GM12878 (cell line): Measurements from ENCODE around the gene RPS5. TPM values are rescaled to one million over a fixed set of nuclear protein-coding genes. Genes with fewer than 3 reads are reported as not detected.

Experiments
- ATAC-seq: fragments of 200-7000 bp; cut with Tn5 transposase; 3 replicates; pipeline ENCODE4 v1.9.1; 2020; ENCODE audit warnings: mild to moderate bottlenecking, moderate library complexity
- BruUV-seq: library from RNA; stranded (reverse); fragments of 400-500 nt; replicated peaks from 2 replicates; lab custom pipeline; 2021; lab: Mats Ljungman, UMichigan
- CTCF ChIA-PET: fragments of 300-600 bp; sonication (Branson Sonifier 250); formaldehyde crosslinking; extraction: SDS; loops from one replicate; lab custom pipeline; 2021; ENCODE audit warnings: inconsistent platforms; lab: Yijun Ruan, JAX
- POLR2A ChIA-PET: fragments of 350-600 bp; formaldehyde crosslinking; extraction: SDS; loops from one replicate; lab custom pipeline; 2021; ENCODE audit warnings: inconsistent platforms; lab: Charles Lee
- RAD21 ChIA-PET: fragments of 300-600 bp; sonication (Branson Sonifier 250); formaldehyde crosslinking; loops from one replicate; lab custom pipeline; 2023; ENCODE audit warnings: antibody characterized with exemption; ENCODE audit not compliant: unreplicated experiment; lab: Charles Lee
- SMC1A ChIA-PET: fragments of 300-600 bp; sonication (Branson Sonifier 250); formaldehyde crosslinking; loops from one replicate; lab custom pipeline; 2023; ENCODE audit not compliant: unreplicated experiment, uncharacterized antibody; lab: Charles Lee
- DNase-seq: peaks from one replicate; pipeline ENCODE4 v3.0.0-alpha.2; 2011; ENCODE audit warnings: low read depth, low spot score
- FAIRE-seq: peaks from 3 replicates; lab custom pipeline; 2011; peaks lifted over from hg19 to GRCh38; lab: Jason Lieb, UNC
- H2AFZ ChIP-seq: 2 replicates; pipeline ENCODE4 v1.6.0; 2011; ENCODE audit warnings: low read depth, low read length, control low read depth; ENCODE audit not compliant: control insufficient read depth
- H3K27ac ChIP-seq: 2 replicates; pipeline ENCODE4 v1.5.1; 2011; ENCODE audit warnings: control low read depth; ENCODE audit not compliant: control insufficient read depth, insufficient read depth
- H3K27me3 ChIP-seq, 2 experiments: replicated peaks in 1 of 2; 2 replicates each; pipeline versions ENCODE4 v1.6.0 to v1.6.1; 2011; ENCODE audit warnings: low read length in 1 of 2; ENCODE audit not compliant: control insufficient read depth in 2 of 2, insufficient read depth in 2 of 2
- H3K36me3 ChIP-seq, 2 experiments: 2 replicates each; pipeline ENCODE4 v1.5.1; 2011; ENCODE audit warnings: low read length in 1 of 2; ENCODE audit not compliant: control insufficient read depth in 2 of 2, insufficient read depth in 2 of 2
- H3K4me1 ChIP-seq: 2 replicates; pipeline ENCODE4 v1.6.1; 2011; ENCODE audit warnings: mild to moderate bottlenecking, low read length, moderate library complexity, mixed read lengths; ENCODE audit not compliant: control insufficient read depth, insufficient read depth
- H3K4me2 ChIP-seq: 2 replicates; pipeline ENCODE4 v1.6.0; 2011; ENCODE audit warnings: control low read depth; ENCODE audit not compliant: control insufficient read depth, insufficient read depth
- H3K4me3 ChIP-seq: fragments of 200-600 bp; sonication (generic); 2 replicates; pipeline ENCODE4 v1.5.1; 2016
- H3K79me2 ChIP-seq: 2 replicates; pipeline ENCODE4 v1.6.0; 2011; ENCODE audit warnings: low read length; ENCODE audit not compliant: control insufficient read depth, insufficient read depth
- H3K9ac ChIP-seq: 2 replicates; pipeline ENCODE4 v1.8.0; 2011; ENCODE audit warnings: low read length, control low read depth, mixed read lengths; ENCODE audit not compliant: control insufficient read depth, insufficient read depth
- H3K9me3 ChIP-seq: replicated peaks from 3 replicates; pipeline ENCODE4 v1.5.1; 2011; ENCODE audit warnings: mild to moderate bottlenecking, low read length; ENCODE audit not compliant: control insufficient read depth, insufficient read depth
- H4K20me1 ChIP-seq: 2 replicates; pipeline ENCODE4 v1.6.0; 2011; ENCODE audit not compliant: control insufficient read depth, insufficient read depth
- CBFB ChIP-seq: IDR thresholded peaks from 2 replicates; pipeline ENCODE4 v1.6.1; 2016; ENCODE audit warnings: antibody characterized with exemption, low read depth
- CUX1 ChIP-seq: IDR thresholded peaks from 2 replicates; pipeline ENCODE4 v1.6.1; 2012; ENCODE audit warnings: improper control_type of control experiment, low read depth, low read length; ENCODE audit not compliant: insufficient replicate concordance
- E4F1 ChIP-seq: fragments of 450-650 bp; IDR thresholded peaks from 2 replicates; pipeline ENCODE4 v1.6.1; 2018; ENCODE audit warnings: borderline replicate concordance, mild to moderate bottlenecking; ENCODE audit not compliant: partially characterized antibody
- MTA2 ChIP-seq: fragments of 450-650 bp; IDR thresholded peaks from 2 replicates; pipeline ENCODE4 v1.6.1; 2016; ENCODE audit warnings: low read depth, mild to moderate bottlenecking, moderate library complexity
- MTA3 ChIP-seq: IDR thresholded peaks from 2 replicates; pipeline ENCODE4 v1.6.1; 2012; ENCODE audit warnings: low read length, inconsistent platforms, borderline replicate concordance
- NFIC ChIP-seq: IDR thresholded peaks from 2 replicates; pipeline ENCODE4 v1.6.1; 2012; ENCODE audit warnings: low read depth, mild to moderate bottlenecking, inconsistent platforms, low read length, moderate library complexity
- PAX5 ChIP-seq: IDR thresholded peaks from 2 replicates; pipeline ENCODE4 v1.6.1; 2011; ENCODE audit warnings: low read depth, low read length, borderline replicate concordance
- POLR2A ChIP-seq: IDR thresholded peaks from 2 replicates; pipeline ENCODE4 v1.6.1; 2011; ENCODE audit warnings: low read depth, mild to moderate bottlenecking, low read length
- POLR2AphosphoS2 ChIP-seq: IDR thresholded peaks from 2 replicates; pipeline ENCODE4 v1.6.1; 2011; ENCODE audit warnings: low read depth, mild to moderate bottlenecking, low read length, improper control_type of control experiment, moderate library complexity
- POLR2AphosphoS5 ChIP-seq: IDR thresholded peaks from 2 replicates; pipeline ENCODE4 v1.6.1; 2011; ENCODE audit warnings: mild to moderate bottlenecking, low read length, inconsistent platforms
- POU2F2 ChIP-seq: IDR thresholded peaks from 3 replicates; pipeline ENCODE4 v1.6.1; 2011; ENCODE audit warnings: low read depth, mild to moderate bottlenecking, low read length, borderline replicate concordance
- RAD21 ChIP-seq: IDR thresholded peaks from 2 replicates; pipeline ENCODE4 v1.6.1; 2011; ENCODE audit warnings: mild to moderate bottlenecking, low read depth, low read length, moderate library complexity; ENCODE audit not compliant: insufficient read depth
- RUNX3 ChIP-seq: IDR thresholded peaks from 2 replicates; pipeline ENCODE4 v1.6.1; 2012; ENCODE audit warnings: low read length, inconsistent platforms
- SREBF1 ChIP-seq: IDR thresholded peaks from 2 replicates; pipeline ENCODE4 v1.6.1; 2012; ENCODE audit warnings: mild to moderate bottlenecking, low read length
- ZBTB33 ChIP-seq: fragments of 450-650 bp; IDR thresholded peaks from 2 replicates; pipeline ENCODE4 v1.6.1; 2017; ENCODE audit warnings: mild to moderate bottlenecking
- WGBS: methylation state at CpG from one replicate; pipeline ENCODE4 v1.1.6; 2016; ENCODE audit warnings: low lambda C conversion rate; ENCODE audit not compliant: insufficient replicate concordance, insufficient coverage; ENCODE audit errors: missing lambda C conversion rate; 5-methylcytosine and 5-hydroxymethylcytosine counted together
- in situ Hi-C: fragments of 300-500 bp; cut with MboI; formaldehyde crosslinking; loops from 9 replicates; pipeline ENCODE4 v1.14.3; 2018; ENCODE audit warnings: mixed read lengths
- intact Hi-C: fragments of 100-400 bp; cut with micrococcal nuclease; formaldehyde crosslinking; loops from one replicate; pipeline ENCODE4 v1.14.2; 2022; ENCODE audit not compliant: unreplicated experiment
- polyA plus RNA-seq, 11 experiments: library from polyadenylated mRNA; depleted of rRNA in 4 of 11; unstranded in 6 of 11; stranded (reverse) in 5 of 11; fragments of >200 nt; fragmentation: Nextera tagmentation in 4 of 11; fragmentation: Illumina TruSeq in 1 of 11; extraction: Ambion mirVana in 4 of 11; extraction: Trizol in 1 of 11; gene quantifications; 1 replicate in 1 of 11; 2 replicates in 10 of 11; pipeline versions ENCODE4 v1.2.1 to v1.2.3, GENCODE V29; 2011 to 2016; ENCODE audit warnings: inconsistent platforms in 2 of 11, missing spikeins in 2 of 11, low read depth in 1 of 11
- total RNA-seq, 4 experiments: library from RNA; depleted of rRNA in 3 of 4; stranded (reverse); fragments of >200 nt in 3 of 4; fragmentation: Illumina TruSeq in 1 of 4; extraction: Trizol in 1 of 4; gene quantifications; 2 replicates each; pipeline versions ENCODE4 v1.2.1 to v1.2.3, GENCODE V29; 2013 to 2021

RPS5 gene
- total and polyA plus RNA-seq, 10 of the 15 experiments (the other 5 are each of a cell fraction or from before 2014, with no cell fraction given) = 1,284 to 3,652 (median 1,922) TPM

- Histone ChIP-seq H3K4me1 (no peaks in the 10 kb centered on the region), H3K9ac (no peak within 1 kb of the TSS), H4K20me1 (peaks cover 6% of the 10 kb centered on the region), H3K9me3 (no peaks in the 10 kb centered on the region), H3K79me2 (peaks cover 5% of the 10 kb centered on the region), H3K36me3 (peaks cover 9 to 26% of the 10 kb centered on the region in 2 experiments), H3K27me3 (no peaks in the 10 kb centered on the region), H2AFZ (no peak within 1 kb of the TSS), H3K27ac (no peak within 1 kb of the TSS), H3K4me3 (no peak within 1 kb of the TSS), H3K4me2 (no peak within 1 kb of the TSS)
- intact Hi-C loops (no loop called here), in situ Hi-C loops (no loop called here)
- FAIRE-seq = no peak
- peak; percentile 40 for ATAC-seq
- no peak for DNase-seq
- POLR2A ChIA-PET = interaction anchor here (0.6 kb wide), 1 partner anchor 568 kb away, joined by 3 read pairs; no protein-coding TSS in a partner anchor
- WGBS = 22% methylated on average over 21 of the region's 21 CpGs
- SMC1A ChIA-PET = no interaction called here
- BruUV-seq = no TSS peak
- CTCF ChIA-PET = no interaction called here
- RAD21 ChIA-PET = no interaction called here
- TF ChIP-seq RUNX3 (peak; percentile 18; the same call in 1 of the 2 replicates), POLR2AphosphoS5 (peak; percentile 62), ZBTB33 (no peak), CUX1 (no peak), E4F1 (no peak), SREBF1 (no peak), RAD21 (no peak), POU2F2 (0 out of 3 replicates have a peak, but pooled peaks have one; percentile 21), POLR2AphosphoS2 (peak; percentile 61; the same call in 1 of the 2 replicates), POLR2A (peak; percentile 48), CBFB (peak; percentile 8; the same call in 1 of the 2 replicates), PAX5 (0 out of 2 replicates have a peak, but pooled peaks have one; percentile 9), MTA3 (peak; percentile 94; the same call in 1 of the 2 replicates), MTA2 (no peak), NFIC (no peak)
These were observed 8.3 kb downstream of the RPS5 start, which contains the start of gene RNF225 for GRCh38 chr19:58395220-58395978. TSS of gene RNF225 (plus strand) at chr19:58395656. CDS start at chr19:58396090, 434 bp downstream.
